HUES48 (cell line): Measurements from ENCODE around the gene KCNV2.

Source experiments
- H3K27ac ChIP-seq: one replicate; pipeline ENCODE4 v1.7.0; 2013; ENCODE audit warnings: low read depth, low read length, inconsistent platforms
- H3K27me3 ChIP-seq: 2 replicates; pipeline ENCODE4 v1.6.1; 2013; ENCODE audit warnings: mild to moderate bottlenecking, low read length; ENCODE audit not compliant: control insufficient read depth, insufficient read depth
- H3K36me3 ChIP-seq: 2 replicates; pipeline ENCODE4 v1.6.1; 2013; ENCODE audit warnings: low read length; ENCODE audit not compliant: control insufficient read depth, insufficient read depth
- H3K4me1 ChIP-seq: 2 replicates; pipeline ENCODE4 v1.6.1; 2013; ENCODE audit warnings: mild to moderate bottlenecking, low read length; ENCODE audit not compliant: control insufficient read depth, insufficient read depth
- H3K4me3 ChIP-seq: 2 replicates; pipeline ENCODE4 v1.5.1; 2013; ENCODE audit warnings: mild to moderate bottlenecking, low read depth, low read length
- H3K9ac ChIP-seq: 2 replicates; pipeline ENCODE4 v1.6.1; 2013; ENCODE audit warnings: mild to moderate bottlenecking, low read depth, low read length, moderate library complexity
- H3K9me3 ChIP-seq: 2 replicates; pipeline ENCODE4 v1.6.1; 2013; ENCODE audit warnings: low read length; ENCODE audit not compliant: control insufficient read depth, insufficient read depth

Gene KCNV2

GRCh38 chr9:2730971-2731370 is 13.7 kb downstream of the KCNV2 start:
- Histone ChIP-seq H3K27me3 (no peaks in the 10 kb centered on the region), H3K36me3 (peaks cover 6% of the 10 kb centered on the region; the same call in 1 of the 2 replicates), H3K4me1 (peaks cover 9% of the 10 kb centered on the region), H3K9ac (no peak overlapping the region), H3K4me3 (no peak overlapping the region), H3K27ac (no peak overlapping the region), H3K9me3 (no peaks in the 10 kb centered on the region)

- no peaks in the 10 kb centered on the region for H3K9me3 ChIP-seq
- H3K4me3 ChIP-seq = no peak overlapping the region
- H3K9ac ChIP-seq = no peak overlapping the region
- H3K36me3 ChIP-seq = peaks cover 6% of the 10 kb centered on the region; the same call in 1 of the 2 replicates
- H3K4me1 ChIP-seq = peaks cover 9% of the 10 kb centered on the region
- H3K27ac ChIP-seq = no peak overlapping the region
- no peaks in the 10 kb centered on the region for H3K27me3 ChIP-seq
Observed at GRCh38 chr9:2732492-2732891, 15.2 kb downstream of the KCNV2 start.

GRCh38 chr9:2740616-2741015 is 23.3 kb downstream of the KCNV2 start:
- Histone ChIP-seq H3K9ac (no peak overlapping the region), H3K9me3 (no peaks in the 10 kb centered on the region), H3K4me1 (peaks cover 2% of the 10 kb centered on the region; the same call in 1 of the 2 replicates), H3K36me3 (0 out of 2 replicates have a peak, but pooled peaks cover 8% of the 10 kb centered on the region), H3K27ac (no peak overlapping the region), H3K27me3 (no peaks in the 10 kb centered on the region), H3K4me3 (no peak overlapping the region)

- H3K9me3 ChIP-seq = no peaks in the 10 kb centered on the region
- H3K36me3 ChIP-seq = peaks cover 15% of the 10 kb centered on the region
- H3K27ac ChIP-seq = no peak overlapping the region
- peaks cover 12% of the 10 kb centered on the region for H3K4me1 ChIP-seq
- H3K4me3 ChIP-seq = no peak overlapping the region
- H3K27me3 ChIP-seq = no peaks in the 10 kb centered on the region
- no peak overlapping the region for H3K9ac ChIP-seq
Observed at GRCh38 chr9:2741441-2742158, 24.3 kb downstream of the KCNV2 start.

- Histone ChIP-seq H3K4me1 (peaks cover 15% of the 10 kb centered on the region), H3K27ac (no peak overlapping the region), H3K4me3 (no peak overlapping the region), H3K27me3 (no peaks in the 10 kb centered on the region), H3K9me3 (no peaks in the 10 kb centered on the region), H3K36me3 (peaks cover 15% of the 10 kb centered on the region), H3K9ac (no peak overlapping the region)
Observed at GRCh38 chr9:2742214-2742613, 24.9 kb downstream of the KCNV2 start.

- H3K27me3 ChIP-seq = no peaks in the 10 kb centered on the region
- no peak overlapping the region for H3K27ac ChIP-seq
- peaks cover 15% of the 10 kb centered on the region for H3K4me1 ChIP-seq
- H3K9ac ChIP-seq = no peak overlapping the region
- no peaks in the 10 kb centered on the region for H3K9me3 ChIP-seq
- no peak overlapping the region for H3K4me3 ChIP-seq
- H3K36me3 ChIP-seq = peaks cover 15% of the 10 kb centered on the region
Observed at GRCh38 chr9:2743937-2744529, 26.7 kb downstream of the KCNV2 start.

- H3K4me3 ChIP-seq = no peak overlapping the region
- H3K27me3 ChIP-seq = no peaks in the 10 kb centered on the region
- H3K4me1 ChIP-seq = peaks cover 15% of the 10 kb centered on the region
- peaks cover 15% of the 10 kb centered on the region for H3K36me3 ChIP-seq
- no peak overlapping the region for H3K9ac ChIP-seq
- H3K27ac ChIP-seq = peak overlapping the region; percentile 24
- no peaks in the 10 kb centered on the region for H3K9me3 ChIP-seq
Observed at GRCh38 chr9:2745560-2746380, 28.5 kb downstream of the KCNV2 start.

GRCh38 chr9:2749485-2749884 is 32.2 kb downstream of the KCNV2 start:
- H3K4me1 ChIP-seq = peaks cover 17% of the 10 kb centered on the region
- no peaks in the 10 kb centered on the region for H3K27me3 ChIP-seq
- H3K27ac ChIP-seq = no peak overlapping the region
- no peak overlapping the region for H3K4me3 ChIP-seq
- no peak overlapping the region for H3K9ac ChIP-seq
- H3K9me3 ChIP-seq = no peaks in the 10 kb centered on the region
- peaks cover 9% of the 10 kb centered on the region for H3K36me3 ChIP-seq

- H3K27me3 ChIP-seq = no peaks in the 10 kb centered on the region
- H3K4me3 ChIP-seq = no peak overlapping the region
- H3K9me3 ChIP-seq = no peaks in the 10 kb centered on the region
- no peak overlapping the region for H3K9ac ChIP-seq
- H3K36me3 ChIP-seq = no peaks in the 10 kb centered on the region; the same call in 1 of the 2 replicates
- H3K4me1 ChIP-seq = peaks cover 38% of the 10 kb centered on the region
- no peak overlapping the region for H3K27ac ChIP-seq
Observed at GRCh38 chr9:2755285-2755684, 38.0 kb downstream of the KCNV2 start.

- H3K36me3 ChIP-seq = 0 out of 2 replicates have a peak, but pooled peaks cover 4% of the 10 kb centered on the region
- peak overlapping the region; percentile 89 for H3K27ac ChIP-seq
- no peaks in the 10 kb centered on the region for H3K9me3 ChIP-seq
- H3K9ac ChIP-seq = no peak overlapping the region
- peaks cover 53% of the 10 kb centered on the region for H3K4me1 ChIP-seq
- H3K27me3 ChIP-seq = no peaks in the 10 kb centered on the region
- no peak overlapping the region for H3K4me3 ChIP-seq
Observed at GRCh38 chr9:2758162-2758897, 41.0 kb downstream of the KCNV2 start.
